Right lobe of liver (tissue), 4 donors: Measurements from ENCODE around the gene INAFM2.

ENCODE experiments used
- POLR2A ChIP-seq: fragments of 450-650 bp; IDR thresholded peaks from one replicate; pipeline ENCODE4 v1.6.1; 2017; ENCODE audit warnings: antibody characterized with exemption, mild to moderate bottlenecking
- TF ChIP-seq, protein P1 (sequence below), 4 donors: fragments of 200-600 bp in 3 of 4; fragments of 450-650 bp in 1 of 4; IDR thresholded peaks; one replicate each; pipeline versions ENCODE4 v1.5.1 to v1.8.0; 2016 to 2022; ENCODE audit warnings: antibody characterized with exemption in 4 of 4, mild to moderate bottlenecking in 2 of 4
- donor health status: DM: no; HTN: no; CAD: no.
- donor health status: DM: no; HTN: no; CAD: no.
- donor health status: DM: no; HTN: yes; CAD: no.

DNA sequence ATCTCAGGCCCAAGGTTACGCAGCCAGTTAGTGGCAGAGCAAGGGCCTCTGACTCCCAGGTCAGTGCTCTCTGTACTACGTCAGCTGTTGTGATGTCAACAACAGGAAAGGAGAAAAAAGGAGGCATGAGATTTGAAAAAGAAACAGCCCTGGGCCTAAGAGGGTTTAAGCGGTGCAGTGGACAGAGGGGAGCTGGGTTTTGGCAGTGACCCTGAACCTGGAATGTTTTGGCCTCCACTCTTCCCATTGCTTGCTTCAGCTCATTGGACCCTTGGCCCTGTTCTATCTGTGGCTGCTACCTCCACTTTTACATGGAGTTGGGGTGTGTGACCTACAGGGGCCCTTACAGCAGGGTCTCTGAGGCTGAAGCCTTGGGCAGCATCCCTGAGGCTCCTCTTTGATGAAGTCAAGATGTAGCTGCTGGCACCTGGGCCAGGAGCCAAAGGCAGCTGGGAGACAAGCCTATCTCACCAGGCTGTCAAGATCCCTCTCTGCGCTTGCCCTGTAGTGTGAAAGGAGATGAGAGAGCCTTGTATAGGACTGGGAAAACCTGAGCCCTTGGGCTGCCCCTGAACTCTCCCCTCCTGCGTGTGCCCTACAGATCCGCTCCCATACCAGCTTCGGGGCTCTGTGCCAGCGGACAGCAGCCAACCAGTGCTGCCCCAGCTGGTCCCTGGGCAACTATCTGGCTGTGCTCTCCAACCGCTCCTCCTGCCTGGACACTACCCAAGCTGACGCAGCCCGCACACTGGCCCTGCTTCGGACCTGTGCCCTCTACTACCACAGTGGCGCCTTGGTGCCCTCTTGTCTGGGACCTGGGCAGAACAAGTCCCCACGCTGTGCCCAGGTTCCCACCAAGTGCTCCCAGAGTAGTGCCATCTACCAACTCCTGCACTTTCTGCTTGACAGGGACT lies 43.2 kb downstream of the INAFM2 start:
- TF ChIP-seq POLR2A: no peak
- TF ChIP-seq, protein P1, sequence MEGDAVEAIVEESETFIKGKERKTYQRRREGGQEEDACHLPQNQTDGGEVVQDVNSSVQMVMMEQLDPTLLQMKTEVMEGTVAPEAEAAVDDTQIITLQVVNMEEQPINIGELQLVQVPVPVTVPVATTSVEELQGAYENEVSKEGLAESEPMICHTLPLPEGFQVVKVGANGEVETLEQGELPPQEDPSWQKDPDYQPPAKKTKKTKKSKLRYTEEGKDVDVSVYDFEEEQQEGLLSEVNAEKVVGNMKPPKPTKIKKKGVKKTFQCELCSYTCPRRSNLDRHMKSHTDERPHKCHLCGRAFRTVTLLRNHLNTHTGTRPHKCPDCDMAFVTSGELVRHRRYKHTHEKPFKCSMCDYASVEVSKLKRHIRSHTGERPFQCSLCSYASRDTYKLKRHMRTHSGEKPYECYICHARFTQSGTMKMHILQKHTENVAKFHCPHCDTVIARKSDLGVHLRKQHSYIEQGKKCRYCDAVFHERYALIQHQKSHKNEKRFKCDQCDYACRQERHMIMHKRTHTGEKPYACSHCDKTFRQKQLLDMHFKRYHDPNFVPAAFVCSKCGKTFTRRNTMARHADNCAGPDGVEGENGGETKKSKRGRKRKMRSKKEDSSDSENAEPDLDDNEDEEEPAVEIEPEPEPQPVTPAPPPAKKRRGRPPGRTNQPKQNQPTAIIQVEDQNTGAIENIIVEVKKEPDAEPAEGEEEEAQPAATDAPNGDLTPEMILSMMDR (IDR thresholded peaks at IDR 0.05): no peak
